Measurements from ENCODE around the gene IRX1.

IRX1 gene

DNA sequence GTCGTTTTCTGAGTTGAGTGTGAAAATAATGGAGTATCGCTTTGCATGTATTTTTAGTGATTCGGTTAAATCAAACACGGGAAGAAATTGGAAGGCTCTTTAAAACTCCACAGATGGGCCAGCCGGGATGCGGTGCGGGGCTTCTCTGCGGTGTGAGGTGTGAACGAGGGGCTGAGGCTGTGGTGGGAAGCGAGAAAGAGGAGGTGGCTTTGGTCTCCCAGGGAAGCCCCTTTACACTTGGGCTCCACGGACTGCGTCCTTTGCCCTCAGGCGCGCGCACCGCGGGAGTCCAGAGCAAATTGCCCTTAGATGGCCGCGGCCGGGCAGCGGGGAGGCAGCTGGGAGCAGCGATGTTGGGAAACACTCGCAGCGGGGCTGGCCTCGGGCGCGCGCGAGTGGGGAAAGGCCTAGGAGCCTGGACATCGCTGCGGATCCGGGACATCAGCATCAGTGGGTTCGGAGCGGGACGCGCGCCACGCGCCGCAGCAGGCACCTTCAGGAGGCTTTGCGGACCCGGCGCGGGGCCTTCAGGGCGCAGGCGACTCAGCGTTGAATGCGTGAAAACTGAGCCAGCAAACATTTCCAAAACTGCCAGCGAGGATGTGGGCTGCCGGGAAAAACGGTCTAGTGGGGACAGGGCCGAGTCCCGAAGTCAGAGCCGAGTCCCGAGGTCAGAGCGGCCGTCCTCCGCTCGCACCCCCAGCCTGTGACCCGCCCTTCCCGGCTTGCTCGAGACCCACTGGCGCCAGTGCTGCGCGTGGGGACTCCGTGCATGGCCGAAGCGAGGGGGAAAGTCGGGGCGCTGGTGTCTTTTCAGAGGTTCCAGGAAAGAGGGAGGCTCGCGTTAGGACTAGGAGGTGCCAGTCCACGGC lies 6.5 kb downstream of the IRX1 start:
- H3K4me3 ChIP-seq (ENCODE audit: control insufficient read depth in 1 of 7, extremely low read depth in 1 of 7, insufficient read depth in 4 of 7, low read depth in 2 of 7, low read length in 6 of 7) = peak overlapping the region in 2 of 7 experiments; percentile 16 to 33
- H3K36me3 ChIP-seq (ENCODE audit: control insufficient read depth in 4 of 4, insufficient read depth in 4 of 4, low read length in 3 of 4) = no peaks in the 10 kb centered on the region
- ChIA-PET POLR2A (no interaction called here), CTCF (no interaction called here)
- no peak for DNase-seq
- peaks cover 7 to 100% (median 64%) of the 10 kb centered on the region in 5 experiments for H3K27me3 ChIP-seq (replicated peaks in 2 of 5; ENCODE audit: control insufficient read depth in 4 of 5, insufficient read depth in 5 of 5, low read length in 4 of 5)
- peaks cover 0 to 4% (median 0%) of the 10 kb centered on the region in 5 experiments for H3K9me3 ChIP-seq (ENCODE audit: control extremely low read depth in 1 of 5, control insufficient read depth in 4 of 5, insufficient read depth in 2 of 5, low read depth in 1 of 5, low read length in 4 of 5)
- peaks cover 0 to 12% (median 4%) of the 10 kb centered on the region in 4 experiments for H3K4me1 ChIP-seq (ENCODE audit: control extremely low read depth in 1 of 4, control insufficient read depth in 4 of 4, insufficient read depth in 4 of 4, low read length in 3 of 4)
- 4% methylated on average over 58 of the region's 73 CpGs for WGBS (ENCODE audit: insufficient coverage)
- H3K27ac ChIP-seq (ENCODE audit: insufficient read depth in 1 of 2, low read depth in 1 of 2, low read length in 2 of 2, poor library complexity in 1 of 2, severe bottlenecking in 2 of 2) = no peak overlapping the region

- Histone ChIP-seq H3K27me3 (replicated peaks in 2 of 5; ENCODE audit: control insufficient read depth in 4 of 5, insufficient read depth in 5 of 5, low read length in 4 of 5) (peaks cover 11 to 100% (median 65%) of the 10 kb centered on the region in 5 experiments), H3K9me3 (ENCODE audit: control extremely low read depth in 1 of 5, control insufficient read depth in 4 of 5, insufficient read depth in 2 of 5, low read depth in 1 of 5, low read length in 4 of 5) (peaks cover 0 to 4% (median 0%) of the 10 kb centered on the region in 5 experiments), H3K4me1 (ENCODE audit: control extremely low read depth in 1 of 4, control insufficient read depth in 4 of 4, insufficient read depth in 4 of 4, low read length in 3 of 4) (peaks cover 0 to 12% (median 4%) of the 10 kb centered on the region in 4 experiments), H3K4me3 (ENCODE audit: control insufficient read depth in 1 of 7, extremely low read depth in 1 of 7, insufficient read depth in 4 of 7, low read depth in 2 of 7, low read length in 6 of 7) (peak overlapping the region in 4 of 7 experiments; percentile 5 to 33 (median 14)), H3K36me3 (ENCODE audit: control insufficient read depth in 4 of 4, insufficient read depth in 4 of 4, low read length in 3 of 4) (no peaks in the 10 kb centered on the region), H3K27ac (ENCODE audit: insufficient read depth in 1 of 2, low read depth in 1 of 2, low read length in 2 of 2, poor library complexity in 1 of 2, severe bottlenecking in 2 of 2) (no peak overlapping the region)
- ChIA-PET CTCF (interaction anchor here (0.6 kb wide), 1 partner anchor 10 kb away, joined by 3 read pairs; no protein-coding TSS in a partner anchor), POLR2A (no interaction called here)
- DNase-seq = peak in 1 of 3 donors; percentile 39
- 4% methylated on average over 42 of the region's 45 CpGs for WGBS (ENCODE audit: insufficient coverage)
These were observed 7.3 kb downstream of the IRX1 start for GRCh38 chr5:3602785-3603502.

GRCh38 chr5:3604501-3604900 lies 8.9 kb downstream of the IRX1 start:
- 69% methylated on average over 7 of the region's 9 CpGs for WGBS (ENCODE audit: insufficient coverage)
- Histone ChIP-seq H3K9me3 (ENCODE audit: control extremely low read depth in 1 of 5, control insufficient read depth in 4 of 5, insufficient read depth in 2 of 5, low read depth in 1 of 5, low read length in 4 of 5) (no peaks in the 10 kb centered on the region), H3K4me3 (ENCODE audit: control insufficient read depth in 1 of 7, extremely low read depth in 1 of 7, insufficient read depth in 4 of 7, low read depth in 2 of 7, low read length in 6 of 7) (no peak overlapping the region), H3K27ac (ENCODE audit: insufficient read depth in 1 of 2, low read depth in 1 of 2, low read length in 2 of 2, poor library complexity in 1 of 2, severe bottlenecking in 2 of 2) (no peak overlapping the region), H3K27me3 (replicated peaks in 2 of 5; ENCODE audit: control insufficient read depth in 4 of 5, insufficient read depth in 5 of 5, low read length in 4 of 5) (peaks cover 11 to 100% (median 61%) of the 10 kb centered on the region in 5 experiments), H3K36me3 (ENCODE audit: control insufficient read depth in 4 of 4, insufficient read depth in 4 of 4, low read length in 3 of 4) (no peaks in the 10 kb centered on the region), H3K4me1 (ENCODE audit: control extremely low read depth in 1 of 4, control insufficient read depth in 4 of 4, insufficient read depth in 4 of 4, low read length in 3 of 4) (peaks cover 0 to 12% (median 4%) of the 10 kb centered on the region in 4 experiments)
- ChIA-PET CTCF (no interaction called here), POLR2A (no interaction called here)
- DNase-seq = no peak

DNA sequence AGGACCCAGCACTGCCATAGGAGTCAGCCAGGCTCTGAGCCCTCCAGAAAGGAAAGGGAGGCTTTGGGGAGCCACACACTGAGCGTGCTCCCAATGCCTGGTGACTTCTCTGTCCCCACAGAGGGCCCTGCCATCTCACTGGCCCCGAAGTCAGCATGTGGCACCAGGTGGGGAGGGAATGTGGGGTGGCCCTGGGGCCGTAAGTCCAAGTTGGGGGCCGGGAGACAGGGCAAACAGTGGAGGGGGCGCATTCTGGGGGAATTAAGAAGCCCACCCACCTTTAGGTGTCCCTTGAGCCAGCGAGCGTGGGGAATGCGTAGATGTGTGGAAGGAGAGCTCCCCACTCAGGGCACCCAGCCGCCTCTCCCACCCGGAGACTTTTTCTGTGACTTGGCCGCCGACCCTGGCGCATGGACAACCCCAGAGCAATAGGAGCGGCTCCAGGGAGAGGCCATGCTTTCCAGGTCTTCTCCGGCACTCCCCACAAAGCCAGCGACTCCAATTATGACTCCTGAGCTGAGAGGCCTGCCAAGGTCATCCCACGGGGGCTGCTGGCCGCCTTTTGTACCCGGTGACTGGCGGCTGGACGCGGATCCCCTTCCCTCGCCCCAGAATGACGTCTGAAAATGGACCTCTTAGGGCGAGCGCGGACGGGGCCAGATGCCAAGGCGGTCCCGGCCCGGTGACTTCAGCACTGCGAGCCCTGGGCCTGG lies 9.8 kb downstream of the IRX1 start:
- Histone ChIP-seq H3K4me1 (ENCODE audit: control extremely low read depth in 1 of 4, control insufficient read depth in 4 of 4, insufficient read depth in 4 of 4, low read length in 3 of 4) (peaks cover 0 to 12% (median 4%) of the 10 kb centered on the region in 4 experiments), H3K27ac (ENCODE audit: insufficient read depth in 1 of 2, low read depth in 1 of 2, low read length in 2 of 2, poor library complexity in 1 of 2, severe bottlenecking in 2 of 2) (no peak overlapping the region), H3K9me3 (ENCODE audit: control extremely low read depth in 1 of 5, control insufficient read depth in 4 of 5, insufficient read depth in 2 of 5, low read depth in 1 of 5, low read length in 4 of 5) (no peaks in the 10 kb centered on the region), H3K27me3 (replicated peaks in 2 of 5; ENCODE audit: control insufficient read depth in 4 of 5, insufficient read depth in 5 of 5, low read length in 4 of 5) (peaks cover 11 to 100% (median 62%) of the 10 kb centered on the region in 5 experiments), H3K4me3 (ENCODE audit: control insufficient read depth in 1 of 7, extremely low read depth in 1 of 7, insufficient read depth in 4 of 7, low read depth in 2 of 7, low read length in 6 of 7) (no peak overlapping the region), H3K36me3 (ENCODE audit: control insufficient read depth in 4 of 4, insufficient read depth in 4 of 4, low read length in 3 of 4) (no peaks in the 10 kb centered on the region)
- 18% methylated on average over 28 of the region's 32 CpGs for WGBS (ENCODE audit: insufficient coverage)
- CTCF ChIA-PET = interaction anchor here (0.6 to 1.7 kb wide), 2 partner anchors 10 to 648 kb away, joined by 3 read pairs; partner anchors contain the start of gene IRX1
- POLR2A ChIA-PET = no interaction called here
- no peak for DNase-seq

- H3K36me3 ChIP-seq (ENCODE audit: control insufficient read depth in 4 of 4, insufficient read depth in 4 of 4, low read length in 3 of 4) = no peaks in the 10 kb centered on the region
- H3K4me1 ChIP-seq (ENCODE audit: control extremely low read depth in 1 of 4, control insufficient read depth in 4 of 4, insufficient read depth in 4 of 4, low read length in 3 of 4) = peaks cover 0 to 11% (median 4%) of the 10 kb centered on the region in 4 experiments
- DNase-seq = no peak
- H3K27ac ChIP-seq (ENCODE audit: insufficient read depth in 1 of 2, low read depth in 1 of 2, low read length in 2 of 2, poor library complexity in 1 of 2, severe bottlenecking in 2 of 2) = no peak overlapping the region
- WGBS (ENCODE audit: insufficient coverage) = 3% methylated on average over 43 of the region's 50 CpGs
- H3K9me3 ChIP-seq (ENCODE audit: control extremely low read depth in 1 of 5, control insufficient read depth in 4 of 5, insufficient read depth in 2 of 5, low read depth in 1 of 5, low read length in 4 of 5) = no peaks in the 10 kb centered on the region
- peaks cover 11 to 100% (median 63%) of the 10 kb centered on the region in 5 experiments for H3K27me3 ChIP-seq (replicated peaks in 2 of 5; ENCODE audit: control insufficient read depth in 4 of 5, insufficient read depth in 5 of 5, low read length in 4 of 5)
- no peak overlapping the region for H3K4me3 ChIP-seq (ENCODE audit: control insufficient read depth in 1 of 7, extremely low read depth in 1 of 7, insufficient read depth in 4 of 7, low read depth in 2 of 7, low read length in 6 of 7)
- ChIA-PET CTCF (interaction anchor here (1.7 kb wide), 1 partner anchor 10 kb away, joined by 3 read pairs; the partner anchor contains the start of gene IRX1), POLR2A (no interaction called here)
These were observed 10.6 kb downstream of the IRX1 start for GRCh38 chr5:3606121-3606831.

- POLR2A ChIA-PET = no interaction called here
- Histone ChIP-seq H3K4me1 (ENCODE audit: control extremely low read depth in 1 of 4, control insufficient read depth in 4 of 4, insufficient read depth in 4 of 4, low read length in 3 of 4) (peaks cover 0 to under 1% (median under 1%) of the 10 kb centered on the region in 4 experiments), H3K4me3 (ENCODE audit: control insufficient read depth in 1 of 7, extremely low read depth in 1 of 7, insufficient read depth in 4 of 7, low read depth in 2 of 7, low read length in 6 of 7) (no peak overlapping the region), H3K9me3 (ENCODE audit: control extremely low read depth in 1 of 5, control insufficient read depth in 4 of 5, insufficient read depth in 2 of 5, low read depth in 1 of 5, low read length in 4 of 5) (no peaks in the 10 kb centered on the region), H3K36me3 (ENCODE audit: control insufficient read depth in 4 of 4, insufficient read depth in 4 of 4, low read length in 3 of 4) (no peaks in the 10 kb centered on the region), H3K27ac (ENCODE audit: insufficient read depth in 1 of 2, low read depth in 1 of 2, low read length in 2 of 2, poor library complexity in 1 of 2, severe bottlenecking in 2 of 2) (no peak overlapping the region), H3K27me3 (replicated peaks in 2 of 5; ENCODE audit: control insufficient read depth in 4 of 5, insufficient read depth in 5 of 5, low read length in 4 of 5) (peaks cover 8 to 95% (median 53%) of the 10 kb centered on the region in 5 experiments)
- DNase-seq = no peak
- 65% methylated on average over 5 of the region's 11 CpGs for WGBS (ENCODE audit: insufficient coverage)
- CTCF ChIA-PET = interaction anchor here (1.7 kb wide), 1 partner anchor 12 kb away, joined by 3 read pairs; the partner anchor contains the start of gene IRX1
These were observed 12.0 kb downstream of the IRX1 start for GRCh38 chr5:3607541-3608181.
